ENCODE measurements around the gene CALML3. TPM values are rescaled to one million over a fixed set of nuclear protein-coding genes. Genes with fewer than 3 reads are reported as not detected.

The CALML3 gene
- total and polyA plus RNA-seq, 4 donors = 0.02 to 0.11 (median 0.04) TPM; not detected in 1

DNA sequence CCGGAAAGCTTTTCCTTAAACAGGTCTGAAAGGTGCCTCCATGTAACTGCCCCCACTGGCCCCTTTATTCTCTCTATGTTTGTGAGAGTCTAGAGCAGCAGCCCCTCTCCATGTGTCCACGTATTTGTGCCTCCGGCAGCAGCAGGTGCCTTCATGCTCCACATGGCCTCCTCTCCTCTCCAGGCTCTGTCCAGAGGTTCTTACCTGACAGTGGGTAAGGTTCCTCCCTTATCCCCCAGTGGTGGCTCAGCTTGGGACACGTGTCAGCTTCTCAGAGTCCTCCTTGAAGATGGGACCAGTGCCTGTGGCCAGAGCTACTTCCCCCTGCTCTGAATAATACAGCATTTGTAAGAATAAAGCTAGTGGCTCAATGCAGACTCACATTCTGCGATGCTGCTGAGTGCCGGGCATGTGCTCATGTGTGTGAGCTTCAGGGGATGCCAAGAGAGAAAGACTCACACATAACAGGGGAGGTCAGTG is 7.9 kb downstream of the CALML3 start:
- TF ChIP-seq, protein P1, sequence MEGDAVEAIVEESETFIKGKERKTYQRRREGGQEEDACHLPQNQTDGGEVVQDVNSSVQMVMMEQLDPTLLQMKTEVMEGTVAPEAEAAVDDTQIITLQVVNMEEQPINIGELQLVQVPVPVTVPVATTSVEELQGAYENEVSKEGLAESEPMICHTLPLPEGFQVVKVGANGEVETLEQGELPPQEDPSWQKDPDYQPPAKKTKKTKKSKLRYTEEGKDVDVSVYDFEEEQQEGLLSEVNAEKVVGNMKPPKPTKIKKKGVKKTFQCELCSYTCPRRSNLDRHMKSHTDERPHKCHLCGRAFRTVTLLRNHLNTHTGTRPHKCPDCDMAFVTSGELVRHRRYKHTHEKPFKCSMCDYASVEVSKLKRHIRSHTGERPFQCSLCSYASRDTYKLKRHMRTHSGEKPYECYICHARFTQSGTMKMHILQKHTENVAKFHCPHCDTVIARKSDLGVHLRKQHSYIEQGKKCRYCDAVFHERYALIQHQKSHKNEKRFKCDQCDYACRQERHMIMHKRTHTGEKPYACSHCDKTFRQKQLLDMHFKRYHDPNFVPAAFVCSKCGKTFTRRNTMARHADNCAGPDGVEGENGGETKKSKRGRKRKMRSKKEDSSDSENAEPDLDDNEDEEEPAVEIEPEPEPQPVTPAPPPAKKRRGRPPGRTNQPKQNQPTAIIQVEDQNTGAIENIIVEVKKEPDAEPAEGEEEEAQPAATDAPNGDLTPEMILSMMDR (IDR thresholded peaks at IDR 0.05; ENCODE audit: control extremely low read depth, extremely low read depth) = no peak
- H3K9me3 ChIP-seq (ENCODE audit: control insufficient read depth in 4 of 4, insufficient read depth in 3 of 4, low read length in 3 of 4) = no peaks in the 10 kb centered on the region
- no peaks in the 10 kb centered on the region for H3K27me3 ChIP-seq (ENCODE audit: control insufficient read depth in 3 of 3, insufficient read depth in 3 of 3, low read length in 2 of 3)
- DNase-seq (peak in 1 of 3 donors; percentile 2), ATAC-seq (ENCODE audit: insufficient read depth, low FRiP score) (no peak)
- no peak overlapping the region for H3K27ac ChIP-seq (ENCODE audit: low read depth in 1 of 2, low read length in 1 of 2)
- no peaks in the 10 kb centered on the region for H3K36me3 ChIP-seq (ENCODE audit: control insufficient read depth in 4 of 4, insufficient read depth in 4 of 4, low read length in 4 of 4)
- 94% methylated on average over 6 of the region's 6 CpGs for WGBS, 2 donors
- no peak overlapping the region for H3K9ac ChIP-seq (ENCODE audit: insufficient read depth in 1 of 2, low read length in 2 of 2)
- no peak overlapping the region for H3K4me3 ChIP-seq
- H3K4me1 ChIP-seq (ENCODE audit: control insufficient read depth in 5 of 5, insufficient read depth in 5 of 5, low read length in 5 of 5) = peaks cover 0 to 3% (median 0%) of the 10 kb centered on the region in 5 donors

- WGBS, 2 donors = 94 to 95% methylated on average over 21 of the region's 21 CpGs
- Histone ChIP-seq H3K4me1 (ENCODE audit: control insufficient read depth in 5 of 5, insufficient read depth in 5 of 5, low read length in 5 of 5) (peaks cover 0 to 3% (median 0%) of the 10 kb centered on the region in 5 donors), H3K4me3 (no peak overlapping the region), H3K27ac (ENCODE audit: low read depth in 1 of 2, low read length in 1 of 2) (no peak overlapping the region), H3K9me3 (ENCODE audit: control insufficient read depth in 4 of 4, insufficient read depth in 3 of 4, low read length in 3 of 4) (no peaks in the 10 kb centered on the region), H3K36me3 (ENCODE audit: control insufficient read depth in 4 of 4, insufficient read depth in 4 of 4, low read length in 4 of 4) (no peaks in the 10 kb centered on the region), H3K9ac (ENCODE audit: insufficient read depth in 1 of 2, low read length in 2 of 2) (no peak overlapping the region), H3K27me3 (ENCODE audit: control insufficient read depth in 3 of 3, insufficient read depth in 3 of 3, low read length in 2 of 3) (no peaks in the 10 kb centered on the region)
- no peak for ATAC-seq (ENCODE audit: insufficient read depth, low FRiP score)
- DNase-seq = peak in 1 of 3 donors; percentile 14
- TF ChIP-seq, protein P1 (IDR thresholded peaks at IDR 0.05; ENCODE audit: control extremely low read depth, extremely low read depth) = no peak
These were observed 8.5 kb downstream of the CALML3 start for GRCh38 chr10:5533098-5533731.

DNA sequence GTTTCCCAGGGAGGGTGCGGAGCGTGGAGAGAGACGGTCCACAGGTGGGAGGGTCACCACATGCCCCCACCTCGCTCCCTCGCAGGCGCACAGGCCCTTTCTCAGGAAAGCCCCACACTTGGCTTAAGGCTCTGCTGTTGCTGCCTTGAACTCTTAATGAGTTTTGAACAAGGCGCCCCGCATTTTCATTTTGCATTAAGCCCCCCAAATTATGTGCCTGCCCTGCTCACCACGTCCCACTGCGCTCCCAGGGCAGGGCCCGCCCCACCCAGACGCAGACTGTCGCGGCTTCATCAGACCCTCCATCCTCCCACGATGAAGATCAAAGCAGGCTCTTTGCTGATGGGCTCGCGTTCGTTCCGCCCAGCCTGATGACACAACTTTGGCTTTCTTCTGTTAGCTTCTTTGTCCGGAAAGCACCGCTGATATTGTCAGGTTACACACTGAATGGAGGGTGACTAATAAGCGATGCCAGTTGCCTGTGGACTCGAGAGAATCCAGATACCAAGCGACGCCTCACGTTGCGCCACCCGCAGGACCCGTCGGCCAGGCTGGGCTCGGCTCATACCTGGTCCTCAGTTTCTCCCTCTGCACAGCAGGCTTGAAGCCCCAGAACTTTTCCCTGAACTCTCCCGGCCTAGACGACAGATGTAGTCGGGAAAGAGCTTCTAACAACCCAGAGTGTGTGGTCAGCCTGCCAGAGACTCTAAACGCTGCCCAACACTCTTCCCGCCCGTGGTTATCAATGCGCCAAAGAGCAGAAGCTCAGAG is 9.5 kb downstream of the CALML3 start:
- DNase-seq = peak in 1 of 3 donors; percentile 8
- Histone ChIP-seq H3K4me3 (no peak overlapping the region), H3K36me3 (ENCODE audit: control insufficient read depth in 4 of 4, insufficient read depth in 4 of 4, low read length in 4 of 4) (no peaks in the 10 kb centered on the region), H3K9me3 (ENCODE audit: control insufficient read depth in 4 of 4, insufficient read depth in 3 of 4, low read length in 3 of 4) (no peaks in the 10 kb centered on the region), H3K27ac (ENCODE audit: low read depth in 1 of 2, low read length in 1 of 2) (no peak overlapping the region), H3K4me1 (ENCODE audit: control insufficient read depth in 5 of 5, insufficient read depth in 5 of 5, low read length in 5 of 5) (peaks cover 0 to 3% (median 0%) of the 10 kb centered on the region in 5 donors), H3K9ac (ENCODE audit: insufficient read depth in 1 of 2, low read length in 2 of 2) (no peak overlapping the region), H3K27me3 (ENCODE audit: control insufficient read depth in 3 of 3, insufficient read depth in 3 of 3, low read length in 2 of 3) (no peaks in the 10 kb centered on the region)
- WGBS, 2 donors = 88 to 90% methylated on average over 38 of the region's 38 CpGs
- no peak for ATAC-seq (ENCODE audit: insufficient read depth, low FRiP score)
- TF ChIP-seq, protein P1 (IDR thresholded peaks at IDR 0.05; ENCODE audit: control extremely low read depth, extremely low read depth) = no peak

Data from lung (tissue), 12 donors.